CD4-positive, alpha-beta T cell treated with Interleukin-2 at 100 ng/mL for 4 hours (primary cell): Measurements from ENCODE around the gene KIF25.

ENCODE experiments used
- DNase-seq: peaks from one replicate; pipeline ENCODE4 v3.0.0-alpha.2; 2020; ENCODE audit warnings: low spot score

Gene KIF25

GRCh38 chr6:168050225-168050880 is 52.9 kb downstream of the KIF25 start:
- no peak for DNase-seq

GRCh38 chr6:168050881-168051586 is 53.6 kb downstream of the KIF25 start:
- no peak for DNase-seq

- DNase-seq = no peak
These were observed 54.2 kb downstream of the KIF25 start for GRCh38 chr6:168051648-168052047.

- no peak for DNase-seq
These were observed 54.9 kb downstream of the KIF25 start for GRCh38 chr6:168052291-168052891.

GRCh38 chr6:168053086-168053956 is 55.9 kb downstream of the KIF25 start:
- no peak for DNase-seq

GRCh38 chr6:168053957-168054471 is 56.5 kb downstream of the KIF25 start:
- DNase-seq = no peak

- no peak for DNase-seq
These were observed 57.5 kb downstream of the KIF25 start for GRCh38 chr6:168054765-168055560.

- no peak for DNase-seq
These were observed 58.4 kb downstream of the KIF25 start for GRCh38 chr6:168055696-168056489.

GRCh38 chr6:168056892-168057527 is 59.5 kb downstream of the KIF25 start:
- DNase-seq = no peak

- DNase-seq = no peak
These were observed 60.4 kb downstream of the KIF25 start for GRCh38 chr6:168057836-168058235.

- DNase-seq = no peak
These were observed 61.5 kb downstream of the KIF25 start for GRCh38 chr6:168058691-168059551.

- no peak for DNase-seq
These were observed 63.1 kb downstream of the KIF25 start for GRCh38 chr6:168060521-168060931.

- DNase-seq = no peak
These were observed 64.1 kb downstream of the KIF25 start for GRCh38 chr6:168061269-168062210.

- DNase-seq = no peak
These were observed 65.1 kb downstream of the KIF25 start for GRCh38 chr6:168062346-168063289.

GRCh38 chr6:168063431-168063830 is 66.0 kb downstream of the KIF25 start:
- DNase-seq = no peak

GRCh38 chr6:168064226-168064807 is 66.8 kb downstream of the KIF25 start:
- no peak for DNase-seq
